Stimulated activated CD8-positive, alpha-beta memory T cell treated with anti-CD3 and anti-CD28 coated beads, Interleukin-12 subunit alpha, Interleukin-12 subunit beta, amount 100 ng/mL, for 4 hours (primary cell): ENCODE data around the gene NXPE3.
"Not testable (repeated sequence)": the region's sequence is repeated elsewhere in the genome, so short reads cannot be mapped to it uniquely, and the experiment has no call there.

ENCODE experiments used
- DNase-seq: peaks from one replicate; pipeline ENCODE4 v3.0.0-alpha.2; 2020; ENCODE audit warnings: low read depth

Gene NXPE3

DNA sequence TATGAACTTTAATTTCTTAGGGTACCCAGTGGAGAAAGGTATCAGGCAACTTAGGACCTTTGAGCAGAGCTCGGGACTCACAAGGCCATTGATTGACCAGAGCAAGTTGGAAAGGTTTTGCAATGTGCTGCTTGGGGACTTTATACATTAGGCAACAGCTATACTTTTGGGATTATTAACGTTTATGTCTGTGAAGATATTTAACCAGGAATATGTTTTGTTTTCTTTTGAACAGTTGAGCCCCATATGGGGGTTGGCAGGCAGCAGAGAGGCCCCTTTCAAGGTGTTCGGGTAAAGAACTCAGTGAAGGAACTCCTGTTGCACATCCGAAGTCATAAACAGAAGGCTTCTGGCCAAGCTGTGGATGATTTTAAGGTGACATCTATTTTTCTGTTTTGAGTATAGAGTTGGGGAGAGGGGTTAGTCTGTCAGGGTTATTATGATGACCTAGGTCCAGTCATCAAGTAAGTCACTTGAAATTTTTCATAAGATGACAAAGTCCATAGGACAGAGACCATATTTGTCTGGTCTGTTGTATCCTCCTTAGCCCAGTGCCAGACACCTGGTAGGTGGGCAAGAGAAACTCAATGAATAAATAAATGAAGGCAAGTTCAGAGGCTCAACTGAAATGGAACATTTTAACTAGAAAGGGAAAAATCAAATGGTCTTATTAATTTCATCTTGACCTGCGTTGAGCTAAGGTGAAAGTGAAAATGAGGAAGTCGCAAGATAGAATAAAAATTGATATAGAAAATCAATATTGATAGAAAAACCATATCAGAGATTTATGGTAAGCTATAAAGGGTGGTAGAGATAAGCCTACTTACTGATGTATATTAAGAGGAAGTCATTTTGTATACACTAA, 73.1 kb downstream of the NXPE3 start:
- DNase-seq = no peak

DNA sequence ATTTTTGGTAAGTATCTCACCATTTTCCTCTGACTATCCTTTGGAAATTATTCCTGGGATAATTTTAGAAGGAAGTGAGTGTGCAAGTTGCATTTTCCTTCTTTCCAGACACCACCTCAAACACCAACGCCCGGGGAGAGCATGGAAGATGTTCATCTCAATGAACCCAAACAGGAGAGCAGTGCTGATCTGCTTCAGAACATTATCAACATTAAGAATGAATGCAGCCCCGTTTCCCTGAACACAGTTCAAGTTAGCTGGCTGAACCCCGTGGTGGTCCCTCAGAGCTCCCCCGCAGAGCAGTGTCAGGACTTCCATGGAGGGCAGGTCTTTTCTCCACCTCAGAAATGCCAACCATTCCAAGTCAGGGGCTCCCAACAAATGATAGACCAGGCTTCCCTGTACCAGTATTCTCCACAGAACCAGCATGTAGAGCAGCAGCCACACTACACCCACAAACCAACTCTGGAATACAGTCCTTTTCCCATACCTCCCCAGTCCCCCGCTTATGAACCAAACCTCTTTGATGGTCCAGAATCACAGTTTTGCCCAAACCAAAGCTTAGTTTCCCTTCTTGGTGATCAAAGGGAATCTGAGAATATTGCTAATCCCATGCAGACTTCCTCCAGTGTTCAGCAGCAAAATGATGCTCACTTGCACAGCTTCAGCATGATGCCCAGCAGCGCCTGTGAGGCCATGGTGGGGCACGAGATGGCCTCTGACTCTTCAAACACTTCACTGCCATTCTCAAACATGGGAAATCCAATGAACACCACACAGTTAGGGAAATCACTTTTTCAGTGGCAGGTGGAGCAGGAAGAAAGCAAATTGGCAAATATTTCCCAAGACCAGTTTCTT, 74.2 kb downstream of the NXPE3 start:
- no peak for DNase-seq

DNA sequence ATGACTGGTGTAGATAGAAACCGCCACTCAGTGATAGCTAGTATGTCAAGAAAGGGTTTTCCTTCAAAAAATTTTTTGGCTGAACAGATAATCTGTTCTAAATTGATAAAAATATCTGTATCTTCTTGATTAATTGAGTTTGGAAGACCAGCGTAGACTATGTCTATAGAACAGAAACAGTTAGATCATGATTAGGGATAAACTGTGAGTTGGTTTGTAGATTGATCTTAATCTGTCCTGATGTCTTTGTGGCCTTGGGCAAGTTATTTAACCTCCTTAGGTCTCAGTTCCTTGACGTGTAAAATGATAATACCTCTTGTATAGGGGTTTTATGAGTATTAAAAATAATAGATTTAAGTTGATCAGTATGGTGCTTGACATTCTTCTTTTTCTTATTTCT, 75.0 kb downstream of the NXPE3 start:
- DNase-seq = no peak

DNA sequence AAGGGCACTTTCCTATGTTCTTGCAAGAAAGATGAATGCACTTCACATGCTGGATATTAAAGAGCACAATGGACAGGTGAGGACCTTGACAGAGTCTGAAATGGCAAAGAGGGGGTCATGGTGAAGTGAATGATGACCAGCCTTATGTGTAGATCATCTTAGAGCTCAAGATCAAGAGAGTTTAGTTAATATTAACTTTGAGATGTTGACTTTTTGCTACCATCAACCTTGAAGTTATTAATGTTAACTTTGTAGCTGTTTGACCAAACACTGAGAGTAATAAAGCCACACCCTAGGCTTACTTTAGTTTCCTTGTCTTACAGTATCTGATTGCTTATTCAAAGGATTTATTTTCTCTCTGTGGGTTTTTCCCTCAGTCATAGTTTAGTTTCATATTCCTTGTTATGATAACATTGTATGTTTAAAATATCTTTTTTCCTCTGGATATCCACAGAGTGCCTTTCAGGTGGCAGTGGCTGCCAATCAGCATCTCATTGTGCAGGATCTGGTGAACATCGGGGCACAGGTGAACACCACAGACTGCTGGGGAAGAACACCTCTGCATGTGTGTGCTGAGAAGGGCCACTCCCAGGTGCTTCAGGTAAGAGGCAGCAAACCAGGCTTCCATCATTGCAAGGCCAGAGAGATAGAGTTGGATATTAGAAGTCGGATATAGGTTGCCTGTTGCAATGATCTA, 75.7 kb downstream of the NXPE3 start:
- no peak for DNase-seq

DNA sequence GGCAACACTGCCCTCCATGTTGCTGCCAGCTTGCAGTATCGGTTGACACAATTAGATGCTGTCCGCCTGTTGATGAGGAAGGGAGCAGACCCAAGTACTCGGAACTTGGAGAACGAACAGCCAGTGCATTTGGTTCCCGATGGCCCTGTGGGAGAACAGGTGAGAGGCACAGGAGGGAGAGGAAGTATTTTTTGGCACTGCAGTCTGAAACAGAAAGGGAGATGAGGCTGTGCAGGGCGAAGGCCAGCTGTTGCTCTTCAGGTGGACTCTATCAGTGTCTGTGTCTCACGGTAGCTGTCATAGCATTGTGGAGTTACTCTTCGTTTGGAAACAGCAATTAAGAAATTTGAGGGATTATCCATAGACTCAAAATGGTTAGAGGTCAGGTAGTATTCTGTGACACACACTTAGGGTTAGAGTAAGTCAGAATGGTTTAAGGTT, 78.3 kb downstream of the NXPE3 start:
- DNase-seq = no peak

DNA sequence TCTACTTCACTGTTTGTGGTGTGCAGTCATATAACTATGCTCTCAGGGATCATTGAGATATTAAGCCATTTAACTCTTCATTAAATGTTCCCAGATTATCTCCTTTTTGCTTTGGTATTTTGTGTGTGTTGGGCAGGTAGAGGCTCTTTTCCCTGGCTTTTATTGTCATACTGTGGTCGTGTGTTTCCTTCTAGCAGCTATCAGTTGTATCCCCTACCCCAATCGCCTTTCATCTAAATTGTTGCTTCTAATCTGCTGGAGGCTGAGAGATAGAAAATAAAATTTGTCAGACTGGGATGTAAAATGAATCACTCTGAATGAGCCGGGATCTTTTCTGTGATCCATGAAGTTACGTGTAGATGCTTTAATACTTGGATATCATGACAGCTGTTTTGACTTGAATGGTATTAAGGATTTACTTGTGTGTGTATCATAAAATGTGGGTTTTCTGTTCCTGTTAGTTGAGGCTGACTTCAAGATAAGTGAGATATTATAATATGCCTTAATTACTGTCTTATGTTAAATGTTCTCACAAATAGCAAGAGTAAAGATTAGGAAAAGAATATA, 79.5 kb downstream of the NXPE3 start:
- no peak for DNase-seq

DNA sequence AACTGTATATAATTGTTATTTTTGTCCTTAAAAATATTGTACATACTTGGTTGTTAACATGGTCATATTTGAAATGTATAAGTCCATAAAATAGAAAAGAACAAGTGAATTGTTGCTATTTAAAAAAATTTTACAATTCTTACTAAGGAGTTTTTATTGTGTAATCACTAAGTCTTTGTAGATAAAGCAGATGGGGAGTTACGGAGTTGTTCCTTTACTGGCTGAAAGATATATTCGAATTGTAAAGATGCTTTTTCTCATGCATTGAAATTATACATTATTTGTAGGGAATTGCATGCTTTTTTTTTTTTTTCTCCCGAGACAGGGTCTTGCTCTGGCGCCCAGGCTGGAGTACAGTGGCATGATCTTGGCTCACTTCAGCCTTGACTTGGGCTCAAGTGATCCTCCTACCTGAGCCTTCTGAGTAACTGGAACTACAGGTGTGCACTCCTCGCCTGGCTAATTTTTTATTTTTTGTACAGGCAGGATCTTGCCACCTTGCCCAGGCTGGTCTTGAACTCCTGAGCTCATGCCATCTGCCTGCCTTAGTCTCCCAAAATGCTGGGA, 81.0 kb downstream of the NXPE3 start:
- no peak for DNase-seq

DNA sequence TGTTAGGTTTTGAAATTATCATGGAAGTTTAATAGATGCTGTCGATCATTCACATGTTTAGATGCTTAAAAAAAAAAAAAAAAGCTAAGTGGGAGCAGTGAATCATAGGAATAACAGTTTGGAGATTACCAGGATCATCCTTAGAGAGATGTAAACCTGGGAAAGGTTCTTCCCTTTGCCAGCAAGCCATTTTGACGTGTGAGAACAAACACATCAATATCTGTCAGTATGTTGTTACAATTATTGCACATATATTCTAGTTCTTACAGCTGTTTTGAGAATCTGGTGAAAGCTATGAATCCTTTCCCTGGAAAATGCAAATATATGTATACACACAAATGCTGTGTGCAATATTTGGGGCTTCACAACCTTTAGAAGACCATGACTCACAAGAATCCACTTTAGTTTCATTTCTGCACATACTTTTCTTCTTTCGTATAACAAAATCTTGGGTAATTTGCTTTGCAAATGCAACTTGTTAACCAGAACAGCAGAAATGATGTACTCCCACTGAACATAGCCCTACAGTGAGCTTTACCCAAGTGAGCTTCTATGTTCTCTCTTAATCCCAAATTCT, 82.3 kb downstream of the NXPE3 start:
- DNase-seq = no peak

DNA sequence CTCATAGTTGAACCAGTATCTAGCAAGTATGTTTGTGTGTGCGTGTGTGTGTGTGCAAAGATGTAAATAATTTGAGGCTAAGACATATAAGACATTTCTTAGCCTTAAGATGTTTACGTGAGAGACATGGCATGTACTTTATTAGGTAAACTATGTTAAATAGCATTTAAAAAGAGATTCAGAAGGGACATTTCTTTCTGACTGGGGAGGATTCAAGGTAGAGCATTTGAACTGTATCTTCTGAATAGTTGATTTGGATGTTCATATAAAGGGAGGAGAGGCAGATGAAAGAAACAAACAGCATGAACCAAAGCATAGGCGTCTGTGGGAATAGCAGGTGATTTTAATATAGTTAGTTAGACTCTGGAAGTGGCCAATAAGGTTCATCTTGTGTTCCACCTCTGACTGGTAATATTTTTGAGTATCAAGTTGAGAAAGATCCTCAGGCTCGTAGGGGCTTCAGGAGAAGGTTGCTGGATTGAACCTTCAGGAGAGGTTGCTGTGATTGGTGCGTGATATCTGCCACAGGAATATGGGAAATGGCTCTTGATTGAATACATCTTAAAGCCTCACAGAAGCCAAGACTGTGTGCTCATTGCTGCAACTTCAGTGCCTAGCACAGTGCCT, 82.9 kb downstream of the NXPE3 start:
- DNase-seq = no peak

DNA sequence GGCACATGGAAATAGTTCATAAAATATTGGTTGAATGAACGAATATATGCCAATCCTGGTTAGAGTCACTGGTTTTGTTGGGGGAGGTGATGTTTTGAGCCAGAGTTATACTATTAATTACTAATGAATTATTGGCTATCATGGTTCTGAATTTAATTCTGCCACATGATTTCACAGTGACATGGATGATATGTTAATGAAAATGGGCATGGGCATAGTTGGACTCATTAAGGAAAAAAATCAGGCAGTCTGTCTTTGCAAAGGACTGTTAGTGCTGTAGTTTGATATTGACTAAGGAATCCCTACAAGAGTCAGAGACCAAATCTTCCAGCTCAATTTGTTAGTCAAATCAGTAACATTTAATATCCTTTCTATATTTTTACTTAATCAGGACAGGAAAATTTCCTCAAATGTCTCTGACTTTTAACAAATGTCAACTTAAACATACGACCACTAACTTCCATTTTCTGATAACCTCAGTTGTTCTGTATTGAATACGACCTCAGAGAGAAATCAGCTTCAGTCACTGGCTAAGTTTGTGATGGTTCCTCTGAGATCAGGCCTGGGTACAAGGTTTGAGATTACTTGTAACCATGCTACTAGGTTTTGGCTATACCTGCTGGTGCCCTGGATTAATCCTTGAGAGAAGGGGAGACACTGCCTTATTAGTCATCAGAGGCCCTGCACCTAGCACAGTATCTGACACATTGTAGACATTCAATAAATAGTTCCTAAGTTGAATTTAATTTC, 83.6 kb downstream of the NXPE3 start:
- no peak for DNase-seq

DNA sequence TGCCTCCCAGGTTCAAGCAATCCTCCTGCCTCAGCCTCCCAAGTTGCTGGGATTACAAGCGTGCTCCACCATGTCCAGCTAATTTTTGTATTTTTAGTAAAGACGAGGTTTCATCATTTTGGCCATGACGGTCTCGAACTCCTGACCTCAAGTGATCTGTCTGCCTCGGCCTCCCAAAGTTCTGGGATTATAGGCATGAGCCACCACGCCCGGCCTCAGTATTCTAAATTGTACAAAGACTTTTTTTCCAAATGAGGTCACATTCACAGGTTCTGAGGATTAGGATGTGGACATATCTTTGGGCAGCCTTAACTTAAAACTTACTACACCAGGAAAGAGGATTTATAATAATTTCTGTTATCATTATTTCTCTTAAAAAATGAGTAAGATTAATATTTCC, 85.9 kb downstream of the NXPE3 start:
- not testable (repeated sequence) for DNase-seq

DNA sequence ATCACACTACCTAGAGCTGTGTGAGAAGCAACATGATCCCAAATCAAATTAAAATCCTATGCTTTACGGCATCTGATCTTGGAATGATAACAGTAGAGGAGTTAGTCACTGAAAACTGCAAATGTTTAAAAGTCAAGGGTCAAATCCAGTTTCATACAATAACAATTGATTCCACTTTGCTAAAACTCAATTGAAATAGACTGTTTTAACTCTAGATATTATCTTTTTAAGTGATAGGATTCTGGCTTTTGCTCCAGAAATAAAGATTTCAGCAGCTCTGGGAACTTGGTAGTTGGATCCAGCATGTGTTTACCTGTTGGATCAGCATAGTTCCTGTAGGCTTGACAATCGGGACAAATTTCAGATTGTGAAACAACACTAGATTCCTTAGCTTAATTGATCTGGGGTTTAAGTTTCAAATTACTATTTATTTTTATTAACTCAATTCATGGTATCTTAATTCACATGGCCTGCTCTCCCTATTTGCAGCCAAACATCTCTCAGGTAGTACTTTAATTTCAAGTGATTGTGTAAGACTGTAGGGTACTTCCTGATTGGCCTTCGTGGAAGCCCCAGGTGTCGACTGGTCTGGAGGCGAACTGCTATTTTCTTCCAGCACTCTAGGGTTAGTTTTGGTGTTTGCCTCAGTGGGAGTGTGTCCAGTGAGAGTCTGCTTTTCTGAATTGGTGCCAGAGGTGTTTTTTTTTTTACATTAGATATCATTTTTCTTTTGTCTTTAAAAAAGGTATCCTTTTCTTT, 86.9 kb downstream of the NXPE3 start:
- DNase-seq = no peak

DNA sequence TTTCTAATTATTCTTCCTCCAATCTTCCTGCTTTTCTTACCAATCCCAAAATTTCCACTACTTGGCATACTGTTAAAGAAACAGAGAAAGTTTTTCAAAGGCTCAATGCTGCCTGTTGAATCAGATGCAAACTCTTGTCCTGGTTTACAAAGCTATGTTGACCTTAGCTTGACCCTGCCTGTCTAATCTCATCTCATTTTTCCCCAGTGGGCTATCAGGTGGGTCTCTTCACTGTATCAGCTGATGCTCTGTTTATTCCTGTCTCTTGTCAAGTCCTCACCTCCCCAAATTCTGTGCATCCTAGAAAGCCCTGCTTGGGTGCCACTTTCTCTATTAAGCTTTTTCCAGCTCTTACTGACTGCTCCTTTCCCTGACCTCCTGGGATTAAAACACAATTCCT, 88.5 kb downstream of the NXPE3 start:
- no peak for DNase-seq

DNA sequence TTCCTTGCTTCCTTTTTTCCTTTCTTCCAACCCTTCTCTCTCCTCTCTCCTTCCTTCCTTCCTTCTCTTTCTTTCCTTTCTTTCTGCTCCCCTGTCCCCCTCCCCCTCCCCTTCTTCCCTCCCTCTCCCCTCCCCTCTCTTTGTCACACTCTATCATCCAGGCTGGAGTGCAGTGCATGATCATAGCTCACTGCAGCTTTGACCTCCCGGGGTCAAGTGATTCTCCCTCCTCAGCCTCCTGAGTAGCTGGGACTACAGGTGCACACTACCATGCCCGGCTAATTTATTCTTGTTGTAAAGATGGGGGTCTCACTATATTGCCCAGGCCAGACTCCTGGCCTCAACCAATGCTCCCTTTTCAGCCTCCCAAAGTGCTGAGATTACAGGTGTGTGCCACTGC, 89.0 kb downstream of the NXPE3 start:
- no peak for DNase-seq

DNA sequence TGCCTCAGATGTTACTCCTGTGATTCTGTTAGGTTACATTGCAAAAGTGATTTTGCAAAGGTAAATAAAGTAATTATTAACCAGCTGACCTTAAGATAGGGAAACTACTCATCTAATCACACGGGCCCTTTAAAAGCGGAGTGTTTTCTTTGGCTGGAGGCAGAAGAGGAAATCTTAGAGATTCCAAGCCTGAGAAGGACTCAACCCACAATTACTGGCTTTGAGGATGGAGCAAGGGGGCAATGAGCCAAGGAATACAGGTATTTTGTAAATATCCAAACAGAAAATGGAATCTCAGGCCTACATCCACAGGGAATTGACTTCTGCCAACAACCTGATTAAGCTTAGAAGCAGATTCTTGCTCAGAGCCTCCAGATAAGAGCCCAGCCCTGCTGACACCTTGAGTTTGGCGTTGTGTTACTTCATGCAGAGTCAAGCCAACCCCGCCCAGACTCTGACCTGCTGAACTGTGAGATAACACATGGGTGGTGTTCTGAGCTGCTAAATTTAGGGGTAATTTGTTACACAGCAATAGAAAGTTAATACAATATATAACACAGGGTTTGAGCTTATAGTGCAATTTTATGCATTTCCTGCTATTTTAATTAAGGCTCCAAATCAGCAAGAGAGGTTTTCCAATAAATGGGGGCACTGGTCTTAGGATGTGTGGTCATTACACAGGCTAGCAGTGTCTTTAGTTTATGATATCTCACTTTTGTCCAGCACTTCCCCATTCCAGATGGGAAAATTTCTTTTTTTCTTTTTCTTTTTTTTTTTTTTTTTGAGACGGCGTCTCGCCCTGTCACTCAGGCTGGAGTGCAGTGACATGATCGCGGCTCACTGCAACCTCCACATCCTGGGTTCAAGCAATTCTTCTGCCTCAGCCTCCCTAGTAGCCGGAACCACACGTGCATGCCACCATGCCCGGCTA, 89.8 kb downstream of the NXPE3 start:
- no peak for DNase-seq

DNA sequence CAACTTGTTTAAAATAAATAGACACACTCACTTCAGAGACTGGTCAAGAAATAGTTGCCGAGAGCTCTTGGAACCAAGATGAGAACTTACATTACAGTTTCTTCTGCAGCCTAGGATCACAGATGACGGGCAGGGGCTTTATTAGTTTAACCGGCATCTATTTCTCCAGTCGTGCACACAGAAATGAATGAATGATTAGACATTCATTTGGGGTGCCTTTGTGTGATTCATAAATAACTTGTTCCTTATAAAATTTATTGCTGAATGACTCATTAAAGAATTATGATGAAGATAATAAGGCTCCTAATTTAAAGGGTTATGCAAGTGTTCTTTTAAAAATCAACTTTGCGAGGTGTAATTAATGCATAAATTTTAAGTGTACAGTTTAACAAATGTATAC, 91.1 kb downstream of the NXPE3 start:
- no peak for DNase-seq

DNA sequence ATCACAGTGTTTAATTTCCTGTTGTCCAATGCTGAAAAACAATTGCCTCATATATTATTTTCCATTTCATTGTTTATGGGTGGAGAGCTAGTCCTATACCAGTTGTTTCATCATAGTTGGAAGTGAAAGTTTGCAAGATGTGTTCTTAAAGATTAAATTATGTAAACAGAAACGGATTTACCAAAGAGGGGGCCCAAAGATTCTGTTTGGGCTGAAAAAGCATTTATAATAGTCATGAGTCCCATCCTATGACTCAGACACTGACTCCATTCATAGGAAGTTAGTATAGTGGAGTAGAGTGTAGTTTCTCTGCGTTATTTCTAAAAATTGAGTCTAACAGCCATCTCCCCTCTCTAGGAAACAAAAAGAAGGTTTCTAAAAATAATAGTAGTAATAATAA, 94.6 kb downstream of the NXPE3 start:
- DNase-seq = no peak

DNA sequence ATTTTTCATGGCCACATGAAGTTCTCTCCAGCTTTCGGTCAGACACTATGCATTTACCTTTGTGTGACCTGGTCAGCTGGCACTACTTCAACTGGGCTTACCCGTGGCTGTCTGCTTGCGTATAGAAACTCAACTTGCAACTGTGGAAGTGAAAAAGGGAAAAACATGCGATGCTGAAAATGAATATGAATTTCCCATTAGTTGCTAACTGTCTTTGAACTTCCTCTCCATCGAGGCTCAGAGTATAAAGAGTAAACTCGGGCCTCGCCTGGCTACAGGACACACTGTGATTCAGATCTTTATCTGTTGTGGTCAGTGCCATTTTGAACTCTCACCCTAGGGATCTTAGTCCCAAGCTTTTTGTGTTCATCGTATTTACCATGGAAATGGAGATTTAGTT, 97.1 kb downstream of the NXPE3 start:
- DNase-seq = no peak
